Stimulated activated CD4-positive, alpha-beta T cell treated with anti-CD3 and anti-CD28 coated beads, TNF-alpha, amount 100 ng/mL, for 48 hours (primary cell): ENCODE data around the gene PLIN5.
A peak's percentile ranks its signal among the peaks of the same experiment; 100 is the strongest.

Source experiments
- DNase-seq, 3 donors: peaks; one replicate each; pipeline ENCODE4 v3.0.0-alpha.2; 2020; ENCODE audit warnings: low read depth in 3 of 3

The PLIN5 gene, protein sequence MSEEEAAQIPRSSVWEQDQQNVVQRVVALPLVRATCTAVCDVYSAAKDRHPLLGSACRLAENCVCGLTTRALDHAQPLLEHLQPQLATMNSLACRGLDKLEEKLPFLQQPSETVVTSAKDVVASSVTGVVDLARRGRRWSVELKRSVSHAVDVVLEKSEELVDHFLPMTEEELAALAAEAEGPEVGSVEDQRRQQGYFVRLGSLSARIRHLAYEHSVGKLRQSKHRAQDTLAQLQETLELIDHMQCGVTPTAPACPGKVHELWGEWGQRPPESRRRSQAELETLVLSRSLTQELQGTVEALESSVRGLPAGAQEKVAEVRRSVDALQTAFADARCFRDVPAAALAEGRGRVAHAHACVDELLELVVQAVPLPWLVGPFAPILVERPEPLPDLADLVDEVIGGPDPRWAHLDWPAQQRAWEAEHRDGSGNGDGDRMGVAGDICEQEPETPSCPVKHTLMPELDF

DNA sequence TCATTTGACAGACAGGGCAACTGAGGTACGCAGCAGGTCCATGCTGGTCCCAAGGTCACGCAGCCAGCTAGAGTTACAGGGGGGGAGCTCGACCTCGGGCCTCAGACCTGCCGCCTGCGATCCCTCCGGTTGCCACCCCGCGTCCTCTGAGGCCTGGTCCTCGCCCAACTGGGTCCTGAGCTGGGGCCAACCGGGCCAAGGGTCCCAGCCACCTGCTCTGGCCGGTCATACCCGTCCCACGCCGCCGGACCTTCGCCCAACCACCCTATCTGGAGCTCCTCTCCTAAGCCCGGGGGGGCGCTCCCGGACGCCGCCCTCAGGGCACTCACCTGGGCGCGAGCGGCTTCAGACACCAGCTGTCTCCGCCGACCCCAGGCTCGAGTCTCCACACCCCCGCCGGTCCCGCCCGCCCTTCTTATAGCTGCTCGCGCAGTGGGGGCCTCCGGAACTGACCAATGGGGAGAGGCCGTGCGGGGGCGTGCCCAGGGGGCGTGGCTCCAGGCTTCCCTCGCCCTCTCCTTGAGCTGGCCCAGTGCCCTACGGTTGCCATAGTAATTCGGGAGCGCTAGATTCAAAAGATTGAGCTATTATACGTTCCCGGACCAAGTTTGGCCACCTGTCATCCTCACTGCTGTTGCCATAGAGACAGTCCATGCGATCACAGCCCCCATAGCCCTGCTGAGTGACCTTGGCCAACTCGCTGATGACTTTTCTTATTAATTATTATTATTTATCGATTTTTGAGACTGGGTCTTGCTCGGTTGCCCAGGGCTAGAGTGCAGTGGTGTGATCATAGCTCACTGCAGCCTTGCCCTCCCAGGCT is at the start of gene PLIN5:
PLIN5 (minus strand) TSS at position 389 of the 823 bp plus-strand sequence. CDS start 1,150 bp downstream, outside the sequence.
- DNase-seq = peak in 1 of 3 donors; percentile 19

DNA sequence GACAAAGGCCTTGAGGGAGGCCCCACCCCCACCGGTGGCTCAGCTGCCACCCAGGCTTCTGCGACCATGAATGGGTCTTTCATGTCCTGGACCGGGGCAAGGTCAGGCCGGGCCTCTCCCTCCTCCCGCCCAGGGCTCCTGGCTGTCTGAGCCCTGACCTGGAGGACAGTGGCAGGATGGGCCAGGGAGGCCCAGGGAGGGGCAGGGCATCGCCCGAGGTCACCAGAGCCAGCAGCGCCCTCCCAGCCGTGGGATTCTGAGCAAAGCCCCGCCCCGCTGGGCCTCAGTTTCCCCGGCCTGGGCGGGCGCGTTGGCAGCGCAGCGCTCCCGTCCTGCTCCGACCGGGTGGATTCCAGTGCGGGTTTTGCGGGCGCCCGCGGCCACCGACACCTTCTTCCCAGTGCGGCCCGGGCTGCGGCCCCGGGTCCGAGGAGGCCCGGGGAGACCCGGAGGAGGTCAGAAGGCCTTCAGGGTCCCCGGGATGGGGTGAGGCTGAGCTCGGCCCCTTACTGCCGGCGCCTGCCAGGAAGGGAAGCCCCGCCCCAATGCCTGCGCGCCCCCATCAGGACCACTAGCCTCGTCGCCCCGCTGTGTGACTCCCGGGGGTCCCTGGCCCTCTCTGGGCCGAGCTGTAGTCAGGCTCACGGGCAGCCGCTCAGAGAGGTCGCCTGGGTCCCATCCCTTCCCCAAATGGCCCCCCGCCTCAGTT is 49.1 kb upstream of the PLIN5 start:
- no peak for DNase-seq

DNA sequence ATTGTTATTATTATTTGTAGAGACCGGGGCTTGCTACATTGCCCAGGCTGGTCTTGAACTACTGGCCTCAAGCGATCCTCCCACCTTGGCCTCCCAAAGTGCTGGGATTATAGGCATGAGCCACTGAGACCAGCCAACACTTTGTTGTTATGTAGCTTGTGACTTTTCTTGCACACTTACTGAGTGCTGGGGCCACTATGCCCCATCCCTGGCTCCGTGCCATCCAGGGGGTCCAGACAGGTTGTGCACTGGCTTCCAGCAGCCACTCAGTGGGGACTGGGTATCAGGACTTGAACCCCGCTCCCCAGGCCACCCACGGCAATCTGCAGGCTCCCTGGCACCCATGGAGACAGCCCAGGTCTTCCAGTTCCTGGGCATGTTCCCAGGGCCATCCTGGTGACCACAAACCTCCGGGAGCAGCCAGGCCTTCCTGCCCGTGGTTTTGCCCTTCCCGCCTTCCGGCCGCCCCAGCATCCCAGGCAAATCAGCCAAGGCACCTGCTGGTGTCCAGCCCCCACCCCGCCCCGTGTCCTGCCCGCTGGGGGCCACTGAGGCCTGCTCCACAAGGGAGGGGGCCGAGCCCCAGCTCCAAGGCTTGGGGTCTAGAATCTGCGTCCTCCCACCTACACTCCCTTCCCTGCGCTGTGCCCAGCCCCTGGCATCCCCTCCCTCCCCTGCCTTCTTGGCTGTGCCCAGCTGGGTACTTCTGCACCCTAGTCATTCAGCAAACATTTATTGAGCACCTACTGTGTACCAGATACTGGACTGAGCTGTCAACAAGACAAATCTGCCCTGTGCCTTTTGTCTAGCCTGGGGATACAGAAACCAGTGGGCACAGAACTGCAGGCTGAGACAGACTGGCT is 48.2 kb upstream of the PLIN5 start:
- DNase-seq = no peak

DNA sequence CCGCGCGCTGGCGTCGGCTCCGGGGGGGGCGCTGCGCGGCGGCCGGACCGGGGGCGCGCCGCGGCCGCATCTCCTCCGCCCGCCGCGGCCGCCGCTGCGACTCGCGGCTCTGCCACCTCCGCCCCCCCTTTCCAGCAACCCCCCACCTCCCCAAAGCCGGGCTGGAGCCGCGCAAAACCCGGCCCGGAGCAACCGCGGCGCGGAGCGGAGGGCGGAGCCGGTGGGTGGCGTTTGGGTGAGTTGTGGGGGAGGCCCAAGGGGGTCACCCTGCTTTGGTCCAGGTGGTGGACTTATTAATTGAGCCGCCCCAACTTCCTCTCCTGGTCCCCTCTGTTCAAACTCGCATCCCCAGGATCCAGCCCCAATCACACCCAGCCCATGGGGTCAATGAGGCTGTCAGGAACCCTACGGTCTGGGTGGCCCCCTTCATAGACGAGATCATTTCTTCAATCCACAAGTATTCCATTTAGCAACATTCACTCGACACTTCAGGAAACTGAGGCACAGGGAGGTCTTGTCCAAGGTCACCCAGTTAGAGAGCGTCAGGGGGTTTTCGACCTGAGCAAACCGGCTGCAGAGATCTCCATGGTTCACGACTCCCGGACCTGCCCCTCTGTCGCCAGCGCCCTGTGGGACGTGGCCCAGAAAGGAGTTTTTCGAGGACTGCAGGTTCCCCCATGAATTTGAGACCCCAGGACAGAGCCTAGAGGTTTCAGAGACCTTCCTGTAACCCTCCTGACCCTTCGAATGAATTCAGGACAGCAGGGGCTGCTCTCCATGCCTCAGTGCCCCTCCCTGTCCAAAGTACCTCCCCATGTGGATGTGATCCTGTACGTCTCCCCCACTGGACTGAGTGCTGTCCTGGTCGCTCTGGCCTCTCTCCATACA is 46.9 kb upstream of the PLIN5 start:
- no peak for DNase-seq

DNA sequence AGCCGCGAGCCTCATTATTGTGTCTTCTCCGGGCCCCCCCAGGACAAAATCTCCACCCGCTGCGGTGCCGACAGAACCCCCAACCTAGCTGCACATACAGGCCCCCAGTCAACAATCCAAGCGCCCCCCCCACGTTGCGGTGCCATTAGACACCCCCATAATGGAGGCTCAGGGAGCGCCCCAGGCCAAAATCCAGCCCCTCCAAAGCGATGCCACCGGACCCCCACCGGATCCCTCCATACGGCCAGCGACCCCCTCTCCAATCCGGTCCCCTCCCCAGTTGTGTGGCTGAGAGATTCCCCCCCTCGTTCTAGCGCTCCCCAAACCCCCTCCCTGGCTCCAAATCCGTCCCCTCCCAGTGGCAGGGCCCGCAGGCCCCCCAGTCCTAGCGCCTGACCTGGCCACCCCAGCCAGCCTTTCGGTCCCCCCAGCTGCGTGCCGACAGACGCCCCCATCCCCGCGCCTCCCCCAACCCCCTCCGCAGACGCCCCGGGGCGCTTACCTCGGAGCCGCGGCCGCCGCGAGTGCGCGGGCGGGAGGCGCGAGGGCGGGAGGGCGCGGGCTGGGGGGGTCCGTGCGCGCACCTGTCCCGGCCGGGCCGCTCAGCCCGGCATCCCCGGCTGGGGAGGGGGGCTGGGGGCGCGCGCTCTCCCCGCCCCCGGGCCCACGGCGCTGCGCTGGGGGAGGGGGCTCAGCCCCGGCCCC is 46.1 kb upstream of the PLIN5 start:
- no peak for DNase-seq

DNA sequence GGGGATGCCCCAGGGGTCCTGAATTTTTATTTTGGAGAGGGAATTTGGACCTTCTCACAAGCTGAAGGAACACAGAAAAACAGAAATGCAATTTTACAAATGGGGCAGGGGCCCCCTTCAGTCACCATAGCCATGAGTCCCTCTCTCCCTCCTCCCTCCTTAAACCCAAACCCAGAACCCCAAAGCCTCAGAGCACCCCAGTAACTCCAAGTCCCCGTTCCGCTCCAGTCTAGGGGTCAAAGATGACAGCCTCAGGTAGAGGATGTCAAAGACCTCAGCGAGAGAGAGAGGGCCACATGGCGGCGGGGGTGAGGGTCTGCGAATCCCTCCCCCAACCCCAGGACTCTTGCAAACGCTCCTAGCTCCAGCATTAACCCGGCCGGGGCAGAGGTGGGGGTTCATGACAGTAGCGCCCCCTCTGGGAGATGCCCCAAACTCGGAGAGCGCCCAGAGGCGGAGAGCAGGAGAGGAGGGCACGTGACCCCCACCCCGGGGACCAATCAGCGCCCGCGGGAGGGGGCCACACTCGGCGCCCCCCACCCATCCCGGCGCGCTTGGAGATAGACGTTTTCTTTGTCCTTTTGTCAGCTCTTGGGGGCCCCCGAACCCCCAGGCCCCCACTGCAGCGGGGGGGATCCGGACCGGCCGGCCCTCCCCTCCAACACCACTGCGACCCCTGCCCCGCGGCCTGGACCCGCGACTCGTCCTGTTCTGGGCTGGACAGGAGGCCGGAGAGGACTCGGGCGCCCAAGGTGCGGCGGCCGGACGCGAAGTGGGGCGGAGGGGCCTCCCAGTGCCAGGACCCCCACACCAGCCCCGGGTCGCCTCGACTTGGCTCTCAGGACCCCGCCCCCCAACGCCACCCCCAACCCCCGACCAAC is 45.2 kb upstream of the PLIN5 start:
- no peak for DNase-seq

DNA sequence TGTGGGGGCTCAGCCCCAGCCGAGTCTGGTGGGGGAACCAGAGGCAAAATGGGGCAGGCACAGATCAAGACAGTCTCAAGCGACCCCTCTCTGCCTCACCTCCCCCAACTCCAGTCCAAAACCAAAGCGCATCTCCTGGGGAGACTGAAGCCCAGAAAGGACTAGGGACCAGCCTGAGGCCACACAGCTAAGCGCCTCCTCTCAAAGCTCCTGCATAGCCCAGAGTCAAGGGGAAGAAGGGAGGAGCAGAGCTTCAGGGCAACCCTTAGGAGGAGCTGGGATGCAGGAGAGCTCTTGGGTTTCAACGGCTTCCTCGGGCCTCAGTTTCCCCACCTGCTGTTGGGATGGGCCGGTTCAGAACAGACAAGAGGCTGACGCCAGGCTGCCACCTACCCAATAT is 44.4 kb upstream of the PLIN5 start:
- DNase-seq = no peak

DNA sequence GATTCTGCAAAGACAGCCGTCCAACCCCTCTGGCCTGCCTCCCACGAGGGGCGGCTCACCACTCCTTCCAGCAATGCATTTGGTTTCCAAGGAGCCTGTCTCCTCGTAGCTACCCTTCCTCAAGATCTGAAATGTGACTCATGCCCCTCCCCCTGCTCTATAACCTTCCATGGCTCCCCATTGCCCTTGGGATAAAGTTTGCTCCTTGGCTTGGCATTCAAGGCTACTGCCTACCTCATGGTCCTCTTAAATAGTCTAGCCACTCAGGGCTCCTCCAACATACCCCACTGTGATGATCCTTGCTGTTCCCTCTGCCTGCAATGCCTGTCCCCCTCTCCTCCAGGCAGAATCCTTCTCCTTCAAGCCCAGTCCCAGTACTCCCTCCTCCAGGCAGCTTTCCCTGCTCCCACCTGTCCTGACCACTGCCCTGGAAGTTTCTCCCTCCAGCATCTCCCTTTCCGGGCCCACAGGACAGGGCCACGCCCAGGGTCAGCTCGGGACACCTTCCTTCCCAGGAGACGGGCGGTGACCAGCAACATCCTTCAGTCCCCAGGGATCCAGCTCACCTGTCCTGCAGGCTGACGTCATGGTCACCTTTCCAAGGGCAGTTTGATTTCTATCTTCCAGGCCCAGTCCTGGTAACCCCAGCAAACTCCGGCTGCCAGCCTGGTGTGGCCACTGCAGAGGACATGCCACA is 43.7 kb upstream of the PLIN5 start:
- no peak for DNase-seq

DNA sequence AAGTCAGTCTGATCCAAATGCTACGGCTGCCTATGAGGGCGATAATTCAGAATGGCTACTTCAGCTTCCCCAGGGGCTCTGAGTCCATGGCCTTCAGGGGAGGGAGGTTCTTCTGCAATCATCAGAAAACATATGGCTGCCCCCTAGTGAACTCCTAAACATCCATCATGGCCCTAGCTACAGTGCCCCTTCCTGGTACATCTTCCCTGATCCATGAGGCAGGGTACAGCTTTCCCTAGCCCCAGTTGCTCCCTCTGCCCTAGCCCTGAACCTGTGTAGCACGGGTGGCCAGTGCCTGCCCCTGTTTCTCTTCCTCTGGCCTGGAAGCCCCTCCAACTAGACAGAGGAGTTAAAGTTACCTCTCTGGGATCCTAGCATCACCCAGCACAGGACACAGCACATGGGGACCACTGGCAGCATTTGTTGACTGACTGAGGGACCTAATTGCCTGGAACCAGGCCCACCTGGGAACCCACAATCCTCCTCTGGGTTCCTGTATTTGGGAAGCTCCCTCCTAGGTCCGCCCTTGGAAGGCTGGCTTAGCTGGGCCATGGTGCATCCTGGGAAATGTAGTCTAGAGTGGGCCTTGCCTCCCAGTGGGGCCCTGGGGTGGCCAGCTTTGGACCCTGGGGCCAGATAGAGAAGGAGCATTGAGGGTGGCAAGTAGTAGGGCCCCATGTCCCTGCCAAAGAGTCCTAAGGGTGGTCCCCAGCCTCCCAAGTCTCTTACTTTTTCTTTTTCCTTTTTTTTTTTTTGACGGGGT is 42.2 kb upstream of the PLIN5 start:
- DNase-seq = no peak

DNA sequence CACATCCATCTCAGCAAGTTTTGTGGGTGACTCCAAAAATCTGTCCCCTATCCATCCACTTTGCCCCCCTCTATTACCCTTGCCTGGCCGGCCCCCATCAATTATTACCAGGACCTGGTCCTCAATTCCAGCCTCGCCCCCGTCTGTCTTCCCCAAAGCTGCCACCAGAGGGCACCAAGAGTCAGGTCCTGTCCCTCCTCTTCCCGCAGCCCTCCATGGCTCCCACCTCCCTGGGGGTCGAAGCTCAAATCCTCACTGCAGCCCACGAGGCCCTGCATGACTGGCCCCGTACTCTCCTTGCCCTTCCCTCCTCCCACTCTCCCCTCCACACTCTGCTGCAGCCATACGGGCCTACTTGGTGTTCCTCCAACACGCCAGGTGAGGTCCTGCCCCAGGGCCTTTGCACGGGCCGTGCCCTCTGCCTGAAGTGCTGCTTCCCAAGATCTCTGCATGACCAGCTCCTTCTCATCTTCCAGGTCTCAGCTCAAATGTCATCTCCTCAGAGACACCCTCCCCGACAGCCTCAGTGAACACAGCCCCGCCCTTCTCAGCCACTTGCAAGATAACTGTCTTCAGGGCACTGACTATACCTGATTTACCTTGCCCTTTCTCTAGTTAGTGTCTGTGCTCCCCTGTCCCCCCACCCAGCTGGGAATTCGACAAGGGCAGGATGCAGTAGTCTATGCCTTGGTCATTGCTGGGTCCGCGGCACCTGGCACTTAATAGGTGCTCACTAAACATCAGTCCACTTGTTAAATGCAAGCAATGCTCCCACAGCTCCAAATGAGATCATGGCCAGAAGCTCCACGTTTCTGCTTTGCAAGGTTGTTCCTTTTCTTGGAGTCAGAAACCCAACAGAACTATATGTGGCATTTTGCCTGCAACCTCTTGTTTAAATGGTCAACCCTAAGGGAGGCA is 41.3 kb upstream of the PLIN5 start:
- DNase-seq = peak; percentile 33 to 63 (median 59)

DNA sequence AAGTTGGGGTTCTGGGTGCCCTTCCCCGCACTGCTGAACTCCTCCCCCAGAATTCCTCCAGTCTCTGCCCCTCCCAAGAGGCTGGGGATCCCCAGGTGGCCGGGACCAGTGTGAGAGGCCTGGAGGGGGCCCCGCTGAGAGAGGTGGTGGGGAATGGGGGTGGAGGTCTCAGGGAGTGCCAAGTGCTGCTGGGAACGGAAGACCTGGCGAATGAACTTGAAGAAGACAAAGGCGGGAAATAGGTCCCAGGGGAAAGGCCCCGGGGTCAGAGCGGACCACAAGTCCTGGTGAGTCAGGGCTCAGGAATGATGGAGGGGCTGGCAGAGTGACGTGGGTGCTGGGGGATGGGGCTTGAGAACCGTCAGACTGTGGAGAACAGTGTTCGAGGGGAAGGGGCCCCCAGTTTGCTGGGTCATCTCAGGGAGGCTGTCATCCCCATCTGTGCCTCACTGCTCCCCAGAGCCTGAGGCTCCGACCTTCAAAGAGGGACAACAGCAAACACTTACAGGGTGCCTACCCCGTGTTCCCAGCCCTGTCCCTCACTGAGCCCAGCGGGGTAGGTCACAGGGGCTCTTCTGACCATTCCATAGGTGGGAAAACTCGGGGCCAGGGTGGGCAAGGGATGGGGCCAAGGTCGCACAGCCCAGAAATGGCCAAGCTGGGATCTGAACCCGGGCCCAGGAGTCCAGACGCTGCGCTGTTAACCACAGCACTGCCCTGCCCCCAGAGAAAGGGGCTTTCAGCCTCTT is 40.4 kb upstream of the PLIN5 start:
- DNase-seq = no peak

DNA sequence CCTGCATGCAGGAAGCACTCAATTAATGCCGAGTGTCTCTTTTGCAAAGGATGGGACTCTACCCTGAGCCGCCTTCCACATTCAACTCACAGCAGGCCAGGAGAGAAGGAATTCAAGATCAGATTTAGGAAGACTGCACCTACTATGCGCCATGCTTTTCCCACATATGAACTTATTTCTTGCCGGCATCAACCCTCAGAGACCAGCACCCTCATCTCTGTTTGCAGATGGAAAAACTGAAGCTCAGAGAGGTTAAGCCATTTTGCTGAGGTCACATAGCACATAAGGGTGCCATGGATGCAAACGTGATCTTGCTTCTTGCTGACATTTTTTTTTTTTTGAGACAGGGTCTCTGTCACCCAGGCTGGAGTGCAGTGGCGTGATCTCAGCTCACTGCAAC is 38.7 kb upstream of the PLIN5 start:
- no peak for DNase-seq

DNA sequence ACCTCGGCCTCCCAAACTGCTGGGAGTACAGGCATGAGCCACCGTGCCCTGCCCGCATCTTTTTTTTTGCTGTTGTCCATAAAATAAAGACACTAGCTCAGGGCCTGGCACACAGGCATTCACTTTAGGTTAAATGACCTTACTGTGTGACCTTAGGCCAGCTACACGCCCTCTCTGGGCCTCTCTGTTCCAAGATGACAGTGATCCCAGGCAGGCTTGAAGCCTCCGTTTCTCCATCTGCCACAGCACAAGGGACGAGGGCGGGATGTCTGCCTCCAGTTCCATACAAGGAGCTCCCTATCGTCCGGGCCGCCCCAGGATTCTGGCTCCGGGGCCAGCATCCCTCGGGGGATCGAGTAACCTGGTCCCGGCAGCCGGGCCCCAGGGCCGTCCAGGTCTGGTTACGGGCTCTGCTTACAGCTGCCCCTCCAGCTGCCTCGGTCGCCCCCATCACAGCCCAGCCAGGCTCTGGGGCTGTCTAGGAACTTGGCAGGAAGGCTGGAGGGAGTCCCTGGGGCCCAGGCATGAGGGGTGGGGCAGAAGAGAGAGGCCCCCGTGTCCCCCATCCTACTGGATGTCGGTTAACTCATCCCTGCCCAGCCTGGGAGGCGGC is 36.4 kb upstream of the PLIN5 start:
- DNase-seq = no peak

DNA sequence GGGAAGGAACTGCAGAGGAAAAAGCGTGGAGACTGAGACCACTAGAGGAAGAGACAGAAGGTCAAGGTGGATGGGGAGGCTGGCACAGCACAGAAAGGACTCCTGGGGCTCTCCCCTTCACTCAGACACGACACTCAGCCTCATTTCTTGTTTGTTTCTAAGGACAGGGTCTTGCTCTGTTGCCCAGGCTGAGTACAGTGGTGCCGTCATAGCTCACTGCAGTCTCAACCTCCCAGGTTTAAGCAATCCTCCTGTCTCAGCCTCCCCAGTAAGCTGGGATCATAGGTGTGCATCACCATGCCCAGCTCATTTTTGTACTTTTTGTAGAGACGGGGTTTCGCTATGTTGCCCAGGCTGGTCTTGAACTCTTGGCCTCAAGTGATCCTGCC is 35.9 kb upstream of the PLIN5 start:
- no peak for DNase-seq

DNA sequence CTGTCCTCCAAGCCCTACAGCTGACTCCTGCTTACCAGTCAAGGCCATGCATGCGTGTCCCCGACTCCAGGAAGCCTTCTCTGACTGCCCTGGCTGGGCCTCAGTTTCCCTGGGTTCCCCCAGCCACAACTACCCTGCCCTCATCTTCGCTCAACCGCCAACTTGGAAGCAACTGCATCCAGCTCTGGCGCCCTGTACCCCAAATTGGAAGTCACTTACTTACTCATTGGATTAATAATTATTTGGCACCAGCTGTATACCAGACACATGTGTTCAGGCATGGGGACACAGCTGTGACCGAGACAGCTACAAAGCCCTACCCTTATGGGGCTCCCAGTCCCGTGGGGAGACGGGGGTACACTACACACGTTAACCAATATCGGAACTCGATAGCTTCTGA is 35.4 kb upstream of the PLIN5 start:
- no peak for DNase-seq
